Measurements from ENCODE around the gene UBE2E2. TPM values are rescaled to one million over a fixed set of nuclear protein-coding genes. Genes with fewer than 3 reads are reported as not detected.

Gene UBE2E2
- total RNA-seq, 1 donor from 2014 or later = 115 TPM

GRCh38 chr3:23479026-23479425 lies 275.9 kb downstream of the UBE2E2 start:
- Histone ChIP-seq H3K9ac (ENCODE audit: low read depth in 1 of 3, low read length in 3 of 3) (no peak overlapping the region), H3K4me3 (ENCODE audit: low read length in 3 of 3) (no peak overlapping the region), H3K36me3 (ENCODE audit: control insufficient read depth in 3 of 3, insufficient read depth in 3 of 3, low read length in 3 of 3) (no peaks in the 10 kb centered on the region), H3K9me3 (ENCODE audit: control insufficient read depth in 3 of 3, low read length in 3 of 3) (peaks cover 0 to 2% (median 0%) of the 10 kb centered on the region in 3 donors), H3K27ac (ENCODE audit: low read depth, low read length) (no peak overlapping the region), H3K4me1 (ENCODE audit: control insufficient read depth in 3 of 3, insufficient read depth in 3 of 3, low read length in 3 of 3) (peaks cover 0 to 23% (median 8%) of the 10 kb centered on the region in 3 donors), H3K27me3 (ENCODE audit: control insufficient read depth in 3 of 3, insufficient read depth in 3 of 3, low read length in 3 of 3) (no peaks in the 10 kb centered on the region)

GRCh38 chr3:23479615-23480328 lies 276.6 kb downstream of the UBE2E2 start:
- Histone ChIP-seq H3K4me3 (ENCODE audit: low read length in 3 of 3) (no peak overlapping the region), H3K4me1 (ENCODE audit: control insufficient read depth in 3 of 3, insufficient read depth in 3 of 3, low read length in 3 of 3) (peaks cover 0 to 23% (median 8%) of the 10 kb centered on the region in 3 donors), H3K36me3 (ENCODE audit: control insufficient read depth in 3 of 3, insufficient read depth in 3 of 3, low read length in 3 of 3) (no peaks in the 10 kb centered on the region), H3K27ac (ENCODE audit: low read depth, low read length) (no peak overlapping the region), H3K9me3 (ENCODE audit: control insufficient read depth in 3 of 3, low read length in 3 of 3) (peaks cover 0 to 2% (median 0%) of the 10 kb centered on the region in 3 donors), H3K9ac (ENCODE audit: low read depth in 1 of 3, low read length in 3 of 3) (no peak overlapping the region), H3K27me3 (ENCODE audit: control insufficient read depth in 3 of 3, insufficient read depth in 3 of 3, low read length in 3 of 3) (no peaks in the 10 kb centered on the region)

GRCh38 chr3:23480329-23480714 lies 277.2 kb downstream of the UBE2E2 start:
- Histone ChIP-seq H3K36me3 (ENCODE audit: control insufficient read depth in 3 of 3, insufficient read depth in 3 of 3, low read length in 3 of 3) (no peaks in the 10 kb centered on the region), H3K27me3 (ENCODE audit: control insufficient read depth in 3 of 3, insufficient read depth in 3 of 3, low read length in 3 of 3) (no peaks in the 10 kb centered on the region), H3K9me3 (ENCODE audit: control insufficient read depth in 3 of 3, low read length in 3 of 3) (peaks cover 0 to 2% (median 0%) of the 10 kb centered on the region in 3 donors), H3K9ac (ENCODE audit: low read depth in 1 of 3, low read length in 3 of 3) (no peak overlapping the region), H3K4me3 (ENCODE audit: low read length in 3 of 3) (no peak overlapping the region), H3K27ac (ENCODE audit: low read depth, low read length) (no peak overlapping the region), H3K4me1 (ENCODE audit: control insufficient read depth in 3 of 3, insufficient read depth in 3 of 3, low read length in 3 of 3) (peaks cover 0 to 23% (median 8%) of the 10 kb centered on the region in 3 donors)

GRCh38 chr3:23481011-23481615 lies 278.0 kb downstream of the UBE2E2 start:
- peak overlapping the region in 1 of 3 donors; percentile 7 for H3K4me3 ChIP-seq (ENCODE audit: low read length in 3 of 3)
- no peaks in the 10 kb centered on the region for H3K36me3 ChIP-seq (ENCODE audit: control insufficient read depth in 3 of 3, insufficient read depth in 3 of 3, low read length in 3 of 3)
- H3K27me3 ChIP-seq (ENCODE audit: control insufficient read depth in 3 of 3, insufficient read depth in 3 of 3, low read length in 3 of 3) = no peaks in the 10 kb centered on the region
- H3K9me3 ChIP-seq (ENCODE audit: control insufficient read depth in 3 of 3, low read length in 3 of 3) = peaks cover 0 to 2% (median 0%) of the 10 kb centered on the region in 3 donors
- no peak overlapping the region for H3K9ac ChIP-seq (ENCODE audit: low read depth in 1 of 3, low read length in 3 of 3)
- no peak overlapping the region for H3K27ac ChIP-seq (ENCODE audit: low read depth, low read length)
- peaks cover 0 to 26% (median 8%) of the 10 kb centered on the region in 3 donors for H3K4me1 ChIP-seq (ENCODE audit: control insufficient read depth in 3 of 3, insufficient read depth in 3 of 3, low read length in 3 of 3)

- Histone ChIP-seq H3K27ac (ENCODE audit: low read depth, low read length) (no peak overlapping the region), H3K9me3 (ENCODE audit: control insufficient read depth in 3 of 3, low read length in 3 of 3) (peaks cover 0 to 2% (median 0%) of the 10 kb centered on the region in 3 donors), H3K27me3 (ENCODE audit: control insufficient read depth in 3 of 3, insufficient read depth in 3 of 3, low read length in 3 of 3) (no peaks in the 10 kb centered on the region), H3K4me3 (ENCODE audit: low read length in 3 of 3) (peak overlapping the region in 1 of 3 donors; percentile 7), H3K9ac (ENCODE audit: low read depth in 1 of 3, low read length in 3 of 3) (no peak overlapping the region), H3K36me3 (ENCODE audit: control insufficient read depth in 3 of 3, insufficient read depth in 3 of 3, low read length in 3 of 3) (peaks cover 0 to 3% (median under 1%) of the 10 kb centered on the region in 3 donors), H3K4me1 (ENCODE audit: control insufficient read depth in 3 of 3, insufficient read depth in 3 of 3, low read length in 3 of 3) (peaks cover 0 to 26% (median 8%) of the 10 kb centered on the region in 3 donors)
Measured at GRCh38 chr3:23481616-23482278, 278.6 kb downstream of the UBE2E2 start.

GRCh38 chr3:23484386-23484785 lies 281.3 kb downstream of the UBE2E2 start:
- Histone ChIP-seq H3K36me3 (ENCODE audit: control insufficient read depth in 3 of 3, insufficient read depth in 3 of 3, low read length in 3 of 3) (peaks cover 0 to 3% (median 1%) of the 10 kb centered on the region in 3 donors), H3K27me3 (ENCODE audit: control insufficient read depth in 3 of 3, insufficient read depth in 3 of 3, low read length in 3 of 3) (no peaks in the 10 kb centered on the region), H3K27ac (ENCODE audit: low read depth, low read length) (no peak overlapping the region), H3K9me3 (ENCODE audit: control insufficient read depth in 3 of 3, low read length in 3 of 3) (no peaks in the 10 kb centered on the region), H3K4me1 (ENCODE audit: control insufficient read depth in 3 of 3, insufficient read depth in 3 of 3, low read length in 3 of 3) (peaks cover 0 to 30% (median 14%) of the 10 kb centered on the region in 3 donors), H3K9ac (ENCODE audit: low read depth in 1 of 3, low read length in 3 of 3) (no peak overlapping the region), H3K4me3 (ENCODE audit: low read length in 3 of 3) (no peak overlapping the region)

GRCh38 chr3:23485922-23486321 lies 282.8 kb downstream of the UBE2E2 start:
- Histone ChIP-seq H3K9me3 (ENCODE audit: control insufficient read depth in 3 of 3, low read length in 3 of 3) (no peaks in the 10 kb centered on the region), H3K9ac (ENCODE audit: low read depth in 1 of 3, low read length in 3 of 3) (no peak overlapping the region), H3K4me3 (ENCODE audit: low read length in 3 of 3) (peak overlapping the region in 1 of 3 donors; percentile 23), H3K27me3 (ENCODE audit: control insufficient read depth in 3 of 3, insufficient read depth in 3 of 3, low read length in 3 of 3) (no peaks in the 10 kb centered on the region), H3K4me1 (ENCODE audit: control insufficient read depth in 3 of 3, insufficient read depth in 3 of 3, low read length in 3 of 3) (peaks cover 0 to 35% (median 14%) of the 10 kb centered on the region in 3 donors), H3K36me3 (ENCODE audit: control insufficient read depth in 3 of 3, insufficient read depth in 3 of 3, low read length in 3 of 3) (peaks cover 0 to 3% (median 1%) of the 10 kb centered on the region in 3 donors), H3K27ac (ENCODE audit: low read depth, low read length) (no peak overlapping the region)

- Histone ChIP-seq H3K36me3 (ENCODE audit: control insufficient read depth in 3 of 3, insufficient read depth in 3 of 3, low read length in 3 of 3) (peaks cover 0 to 3% (median 1%) of the 10 kb centered on the region in 3 donors), H3K27me3 (ENCODE audit: control insufficient read depth in 3 of 3, insufficient read depth in 3 of 3, low read length in 3 of 3) (no peaks in the 10 kb centered on the region), H3K4me1 (ENCODE audit: control insufficient read depth in 3 of 3, insufficient read depth in 3 of 3, low read length in 3 of 3) (peaks cover 0 to 30% (median 6%) of the 10 kb centered on the region in 3 donors), H3K9me3 (ENCODE audit: control insufficient read depth in 3 of 3, low read length in 3 of 3) (no peaks in the 10 kb centered on the region), H3K9ac (ENCODE audit: low read depth in 1 of 3, low read length in 3 of 3) (no peak overlapping the region), H3K27ac (ENCODE audit: low read depth, low read length) (no peak overlapping the region), H3K4me3 (ENCODE audit: low read length in 3 of 3) (no peak overlapping the region)
Measured at GRCh38 chr3:23487015-23487414, 283.9 kb downstream of the UBE2E2 start.

GRCh38 chr3:23488618-23489017 lies 285.5 kb downstream of the UBE2E2 start:
- H3K4me1 ChIP-seq (ENCODE audit: control insufficient read depth in 3 of 3, insufficient read depth in 3 of 3, low read length in 3 of 3) = peaks cover 0 to 30% (median 6%) of the 10 kb centered on the region in 3 donors
- no peaks in the 10 kb centered on the region for H3K9me3 ChIP-seq (ENCODE audit: control insufficient read depth in 3 of 3, low read length in 3 of 3)
- no peak overlapping the region for H3K4me3 ChIP-seq (ENCODE audit: low read length in 3 of 3)

More at GRCh38 chr3:23488618-23489017, 285.5 kb downstream of the UBE2E2 start:
- no peak overlapping the region for H3K27ac ChIP-seq (ENCODE audit: low read depth, low read length)
- no peaks in the 10 kb centered on the region for H3K27me3 ChIP-seq (ENCODE audit: control insufficient read depth in 3 of 3, insufficient read depth in 3 of 3, low read length in 3 of 3)
- peaks cover 0 to 3% (median 1%) of the 10 kb centered on the region in 3 donors for H3K36me3 ChIP-seq (ENCODE audit: control insufficient read depth in 3 of 3, insufficient read depth in 3 of 3, low read length in 3 of 3)
- no peak overlapping the region for H3K9ac ChIP-seq (ENCODE audit: low read depth in 1 of 3, low read length in 3 of 3)
